ENCODE results near the gene PIGR. TPM values are rescaled to one million over a fixed set of nuclear protein-coding genes. Genes with fewer than 3 reads are reported as not detected.

Gene PIGR
- total and polyA plus RNA-seq, 9 donors: 0.04 to 5.3 (median 0.73) TPM; not detected in 1

DNA sequence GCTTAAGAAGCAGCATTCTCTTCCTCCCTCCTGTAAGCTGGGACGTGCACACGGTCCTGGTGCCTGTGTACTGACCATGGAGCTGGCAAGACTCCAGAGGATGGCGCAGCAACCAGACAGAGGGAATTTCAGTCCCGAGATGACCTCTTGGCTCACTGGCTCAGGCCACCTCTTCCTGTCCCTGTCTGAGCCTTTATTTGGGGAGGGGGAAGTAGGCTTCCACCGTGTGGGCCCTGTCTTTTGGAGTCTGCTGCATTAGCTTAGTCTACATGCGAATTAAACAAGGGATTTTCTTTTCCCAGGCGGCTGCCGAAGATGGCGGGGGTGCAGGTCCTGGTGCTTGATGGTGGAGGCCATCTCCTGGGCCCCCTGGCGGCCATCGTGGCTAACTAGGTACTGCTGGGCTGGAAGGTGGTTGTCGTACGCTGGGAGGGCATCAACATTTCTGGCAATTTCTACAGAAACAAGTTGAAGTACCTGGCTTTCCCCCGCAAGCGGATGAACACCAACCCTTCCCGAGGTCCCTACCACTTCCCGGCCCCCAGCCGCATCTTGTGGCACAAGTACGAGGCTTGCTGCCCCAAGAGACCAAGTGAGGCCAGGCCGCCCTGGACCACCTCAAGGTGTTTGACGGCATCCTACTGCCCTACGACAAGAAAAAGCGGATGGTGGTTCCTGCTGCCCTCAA lies 38.8 kb downstream of the PIGR start:
- Histone ChIP-seq H3K9me3 (no peaks in the 10 kb centered on the region), H3K36me3 (no peaks in the 10 kb centered on the region), H3K4me3 (no peak overlapping the region), H3K4me1 (ENCODE audit: insufficient read depth) (peaks cover 4% of the 10 kb centered on the region), H3K27ac (no peak overlapping the region), H3K27me3 (no peaks in the 10 kb centered on the region)
- intact Hi-C loops (cut with DNase I): no loop called here
- WGBS, 3 donors: 87 to 91% (median 89%) methylated on average over 23 of the region's 23 CpGs
- no peak for DNase-seq
- TF ChIP-seq POLR2A (IDR thresholded peaks at IDR 0.05) (no peak), CTCF (IDR thresholded peaks at IDR 0.05) (no peak), EP300 (IDR thresholded peaks at IDR 0.05) (no peak)

- no peaks in the 10 kb centered on the region for H3K9me3 ChIP-seq
- no peak for DNase-seq
- peaks cover 4% of the 10 kb centered on the region for H3K4me1 ChIP-seq (ENCODE audit: insufficient read depth)
- no peaks in the 10 kb centered on the region for H3K36me3 ChIP-seq
- H3K27ac ChIP-seq: no peak overlapping the region
- no peak overlapping the region for H3K4me3 ChIP-seq
- H3K27me3 ChIP-seq: no peaks in the 10 kb centered on the region
- intact Hi-C loops (cut with DNase I): no loop called here
- WGBS, 3 donors: 57 to 73% (median 63%) methylated on average over 4 of the region's 4 CpGs
- TF ChIP-seq EP300 (IDR thresholded peaks at IDR 0.05) (no peak), POLR2A (IDR thresholded peaks at IDR 0.05) (no peak), CTCF (IDR thresholded peaks at IDR 0.05) (no peak)
Observed at GRCh38 chr1:206905295-206906164, 40.7 kb downstream of the PIGR start.

- no peaks in the 10 kb centered on the region for H3K36me3 ChIP-seq
- TF ChIP-seq POLR2A (IDR thresholded peaks at IDR 0.05): no peak
- TF ChIP-seq CTCF (IDR thresholded peaks at IDR 0.05): no peak
- no peak for TF ChIP-seq EP300 (IDR thresholded peaks at IDR 0.05)
- no peak overlapping the region for H3K27ac ChIP-seq
- 91 to 94% (median 93%) methylated on average over 10 of the region's 10 CpGs for WGBS, 3 donors
- intact Hi-C loops (cut with DNase I): no loop called here
- H3K4me3 ChIP-seq: no peak overlapping the region
- no peaks in the 10 kb centered on the region for H3K27me3 ChIP-seq
- DNase-seq: no peak
- H3K9me3 ChIP-seq: no peaks in the 10 kb centered on the region
- H3K4me1 ChIP-seq (ENCODE audit: insufficient read depth): peaks cover 1% of the 10 kb centered on the region
Observed at GRCh38 chr1:206904423-206905142, 41.7 kb downstream of the PIGR start.

GRCh38 chr1:206903687-206904086 lies 42.6 kb downstream of the PIGR start:
- intact Hi-C loops (cut with DNase I): no loop called here
- Histone ChIP-seq H3K9me3 (no peaks in the 10 kb centered on the region), H3K36me3 (no peaks in the 10 kb centered on the region), H3K4me3 (no peak overlapping the region), H3K4me1 (ENCODE audit: insufficient read depth) (no peaks in the 10 kb centered on the region), H3K27me3 (no peaks in the 10 kb centered on the region), H3K27ac (no peak overlapping the region)
- WGBS, 3 donors: 45 to 65% (median 58%) methylated on average over 2 of the region's 2 CpGs
- no peak for DNase-seq
- TF ChIP-seq CTCF (IDR thresholded peaks at IDR 0.05) (no peak), EP300 (IDR thresholded peaks at IDR 0.05) (no peak), POLR2A (IDR thresholded peaks at IDR 0.05) (no peak)

Data from ovary (tissue), 9 donors.